ENCODE measurements around the gene MLXIP. TPM values are rescaled to one million over a fixed set of nuclear protein-coding genes. Genes with fewer than 3 reads are reported as not detected.

The MLXIP gene
- total RNA-seq, 1 experiment from 2014 or later, result 46.3 TPM

DNA sequence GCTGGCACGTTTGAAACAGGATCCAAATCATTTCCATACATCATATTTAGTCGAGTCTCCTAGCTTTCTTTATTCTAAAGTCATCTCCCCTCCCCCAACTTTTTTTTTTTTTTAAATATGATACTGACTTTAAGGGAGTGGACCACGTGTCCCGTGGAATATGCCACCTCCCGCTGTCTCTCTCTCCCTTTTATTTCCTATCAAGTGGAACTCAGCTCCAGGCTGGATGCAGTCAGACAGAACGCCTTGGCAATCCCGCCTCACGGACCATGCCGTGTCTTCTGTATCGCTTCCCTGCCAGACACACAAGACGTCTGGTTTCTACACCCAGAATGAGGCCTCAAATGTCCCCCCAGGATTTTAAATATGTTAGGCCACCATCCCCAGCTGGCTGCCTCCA lies 35.6 kb upstream of the MLXIP start:
- RAD21 ChIA-PET (ENCODE audit: low non-redundant PET in 1 of 2, low total read pairs in 2 of 2, uncharacterized antibody in 2 of 2, unreplicated experiment in 2 of 2), result no interaction called here
- no peak overlapping the region for H3K27ac ChIP-seq (ENCODE audit: low read depth, low read length)
- DNase-seq (ENCODE audit: low read depth, low spot score) (no peak), ATAC-seq (no peak)
- TF ChIP-seq EZH2 (IDR thresholded peaks at IDR 0.05) (no peak), JUND (IDR thresholded peaks at IDR 0.05) (no peak), SRF (IDR thresholded peaks at IDR 0.05; ENCODE audit: low read depth) (no peak), CBX3 (IDR thresholded peaks at IDR 0.05; ENCODE audit: low read depth) (no peak), REST (IDR thresholded peaks at IDR 0.05; ENCODE audit: low read depth) (no peak), EZH2phosphoT487 (IDR thresholded peaks at IDR 0.05; ENCODE audit: borderline replicate concordance) (no peak), EGR1 (IDR thresholded peaks at IDR 0.05; ENCODE audit: low read depth) (no peak), RAD21 (IDR thresholded peaks at IDR 0.05; ENCODE audit: low read depth) (no peak), YY1 (IDR thresholded peaks at IDR 0.05; ENCODE audit: extremely low read depth, insufficient replicate concordance, low read depth, low read length) (no peak), ZFX (IDR thresholded peaks at IDR 0.05) (no peak), FOSL1 (IDR thresholded peaks at IDR 0.05; ENCODE audit: low read depth) (no peak), MAX (IDR thresholded peaks at IDR 0.05) (no peak)
- TF ChIP-seq, protein P1, sequence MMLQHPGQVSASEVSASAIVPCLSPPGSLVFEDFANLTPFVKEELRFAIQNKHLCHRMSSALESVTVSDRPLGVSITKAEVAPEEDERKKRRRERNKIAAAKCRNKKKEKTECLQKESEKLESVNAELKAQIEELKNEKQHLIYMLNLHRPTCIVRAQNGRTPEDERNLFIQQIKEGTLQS (IDR thresholded peaks at IDR 0.05), result no peak
- TF ChIP-seq, protein P2, sequence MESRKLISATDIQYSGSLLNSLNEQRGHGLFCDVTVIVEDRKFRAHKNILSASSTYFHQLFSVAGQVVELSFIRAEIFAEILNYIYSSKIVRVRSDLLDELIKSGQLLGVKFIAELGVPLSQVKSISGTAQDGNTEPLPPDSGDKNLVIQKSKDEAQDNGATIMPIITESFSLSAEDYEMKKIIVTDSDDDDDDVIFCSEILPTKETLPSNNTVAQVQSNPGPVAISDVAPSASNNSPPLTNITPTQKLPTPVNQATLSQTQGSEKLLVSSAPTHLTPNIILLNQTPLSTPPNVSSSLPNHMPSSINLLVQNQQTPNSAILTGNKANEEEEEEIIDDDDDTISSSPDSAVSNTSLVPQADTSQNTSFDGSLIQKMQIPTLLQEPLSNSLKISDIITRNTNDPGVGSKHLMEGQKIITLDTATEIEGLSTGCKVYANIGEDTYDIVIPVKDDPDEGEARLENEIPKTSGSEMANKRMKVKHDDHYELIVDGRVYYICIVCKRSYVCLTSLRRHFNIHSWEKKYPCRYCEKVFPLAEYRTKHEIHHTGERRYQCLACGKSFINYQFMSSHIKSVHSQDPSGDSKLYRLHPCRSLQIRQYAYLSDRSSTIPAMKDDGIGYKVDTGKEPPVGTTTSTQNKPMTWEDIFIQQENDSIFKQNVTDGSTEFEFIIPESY (IDR thresholded peaks at IDR 0.05; ENCODE audit: extremely low read depth, insufficient replicate concordance, low read length), result no peak
- TF ChIP-seq, protein P3, sequence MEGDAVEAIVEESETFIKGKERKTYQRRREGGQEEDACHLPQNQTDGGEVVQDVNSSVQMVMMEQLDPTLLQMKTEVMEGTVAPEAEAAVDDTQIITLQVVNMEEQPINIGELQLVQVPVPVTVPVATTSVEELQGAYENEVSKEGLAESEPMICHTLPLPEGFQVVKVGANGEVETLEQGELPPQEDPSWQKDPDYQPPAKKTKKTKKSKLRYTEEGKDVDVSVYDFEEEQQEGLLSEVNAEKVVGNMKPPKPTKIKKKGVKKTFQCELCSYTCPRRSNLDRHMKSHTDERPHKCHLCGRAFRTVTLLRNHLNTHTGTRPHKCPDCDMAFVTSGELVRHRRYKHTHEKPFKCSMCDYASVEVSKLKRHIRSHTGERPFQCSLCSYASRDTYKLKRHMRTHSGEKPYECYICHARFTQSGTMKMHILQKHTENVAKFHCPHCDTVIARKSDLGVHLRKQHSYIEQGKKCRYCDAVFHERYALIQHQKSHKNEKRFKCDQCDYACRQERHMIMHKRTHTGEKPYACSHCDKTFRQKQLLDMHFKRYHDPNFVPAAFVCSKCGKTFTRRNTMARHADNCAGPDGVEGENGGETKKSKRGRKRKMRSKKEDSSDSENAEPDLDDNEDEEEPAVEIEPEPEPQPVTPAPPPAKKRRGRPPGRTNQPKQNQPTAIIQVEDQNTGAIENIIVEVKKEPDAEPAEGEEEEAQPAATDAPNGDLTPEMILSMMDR (IDR thresholded peaks at IDR 0.05 in 2 of 3, conservative IDR thresholded peaks at IDR 0.05 in 1 of 3; ENCODE audit: borderline replicate concordance in 1 of 3, insufficient read depth in 1 of 3, low read depth in 2 of 3, low read length in 2 of 3), result no peak
- no peak overlapping the region for H3K4me3 ChIP-seq (replicated peaks in 1 of 2; ENCODE audit: low read depth in 1 of 2, low read length in 2 of 2)
- CTCF ChIA-PET, result no interaction called here
- H3K4me2 ChIP-seq (ENCODE audit: low read length), result no peak overlapping the region
- H4K20me1 ChIP-seq (ENCODE audit: insufficient read depth), result no peaks in the 10 kb centered on the region
- no peaks in the 10 kb centered on the region for H3K9me3 ChIP-seq (ENCODE audit: control insufficient read depth in 1 of 2, insufficient read depth in 1 of 2, low read depth in 1 of 2, low read length in 2 of 2)
- no peaks in the 10 kb centered on the region for H3K79me2 ChIP-seq (ENCODE audit: insufficient read depth, low read length)
- H3K36me3 ChIP-seq (ENCODE audit: control insufficient read depth in 1 of 2, insufficient read depth in 2 of 2, low read length in 2 of 2), result peaks cover 5 to 10% of the 10 kb centered on the region in 2 experiments; a peak in 3 of 4 replicates
- BruUV-seq (replicated peaks), result no TSS peak
- no peak overlapping the region for H2AFZ ChIP-seq (ENCODE audit: low read depth, low read length, poor library complexity, severe bottlenecking)
- POLR2A ChIA-PET, result no interaction called here
- no peaks in the 10 kb centered on the region for H3K27me3 ChIP-seq (ENCODE audit: insufficient read depth, low read length)
- H3K9ac ChIP-seq (ENCODE audit: low read length), result no peak overlapping the region
- no peaks in the 10 kb centered on the region for H3K9me2 ChIP-seq (ENCODE audit: insufficient read depth)
- intact Hi-C loops (cut with micrococcal nuclease), result no loop called here
- H3K4me1 ChIP-seq (ENCODE audit: control insufficient read depth in 1 of 2, insufficient read depth in 2 of 2, low read length in 2 of 2), result no peaks in the 10 kb centered on the region

All from HCT116 (cell line).